ENCODE results near the gene TANGO2.

The TANGO2 gene

DNA sequence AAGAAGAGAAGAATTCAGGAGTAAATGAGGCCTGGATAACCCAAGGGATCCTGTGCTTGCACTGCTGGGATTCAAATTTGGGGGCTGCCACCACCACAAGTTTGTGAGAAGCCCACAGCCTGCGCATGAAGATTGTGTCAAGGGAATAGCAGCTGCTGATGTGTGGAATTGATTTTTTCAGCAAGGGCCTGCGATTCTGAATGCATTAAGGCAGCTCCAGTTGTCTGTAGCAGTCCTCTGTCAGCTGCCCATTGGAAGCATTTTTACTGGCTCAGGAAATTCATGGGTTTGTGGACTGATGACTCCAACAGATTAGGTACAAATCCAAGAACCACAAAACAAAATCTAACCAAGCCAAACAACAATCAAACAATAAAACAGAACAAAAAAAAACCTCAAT, 18.3 kb upstream of the TANGO2 start:
- DNase-seq (ENCODE audit: low read depth) = no peak
- H3K4me3 ChIP-seq (ENCODE audit: low read depth, low read length) = no peak overlapping the region

DNA sequence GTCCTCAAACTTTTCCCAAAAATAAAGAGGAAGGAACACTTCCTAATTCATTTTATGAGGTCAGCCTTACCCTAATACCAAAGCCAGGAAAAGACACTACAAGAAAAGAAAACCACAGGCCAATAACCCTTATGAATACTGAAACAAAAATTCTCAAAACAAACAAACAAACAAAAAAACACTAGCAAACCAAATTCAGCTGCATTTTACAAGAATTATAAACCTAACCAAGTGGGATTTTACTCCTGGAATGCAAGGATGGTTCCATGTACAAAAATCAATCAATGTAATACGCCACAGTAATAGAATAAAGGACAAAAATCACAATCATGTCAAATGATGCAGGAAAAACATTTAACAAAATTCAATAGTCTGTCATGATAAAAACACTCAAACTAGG, 17.6 kb upstream of the TANGO2 start:
- no peak overlapping the region for H3K4me3 ChIP-seq (ENCODE audit: low read depth, low read length)
- no peak for DNase-seq (ENCODE audit: low read depth)
- TF ChIP-seq, protein P1, sequence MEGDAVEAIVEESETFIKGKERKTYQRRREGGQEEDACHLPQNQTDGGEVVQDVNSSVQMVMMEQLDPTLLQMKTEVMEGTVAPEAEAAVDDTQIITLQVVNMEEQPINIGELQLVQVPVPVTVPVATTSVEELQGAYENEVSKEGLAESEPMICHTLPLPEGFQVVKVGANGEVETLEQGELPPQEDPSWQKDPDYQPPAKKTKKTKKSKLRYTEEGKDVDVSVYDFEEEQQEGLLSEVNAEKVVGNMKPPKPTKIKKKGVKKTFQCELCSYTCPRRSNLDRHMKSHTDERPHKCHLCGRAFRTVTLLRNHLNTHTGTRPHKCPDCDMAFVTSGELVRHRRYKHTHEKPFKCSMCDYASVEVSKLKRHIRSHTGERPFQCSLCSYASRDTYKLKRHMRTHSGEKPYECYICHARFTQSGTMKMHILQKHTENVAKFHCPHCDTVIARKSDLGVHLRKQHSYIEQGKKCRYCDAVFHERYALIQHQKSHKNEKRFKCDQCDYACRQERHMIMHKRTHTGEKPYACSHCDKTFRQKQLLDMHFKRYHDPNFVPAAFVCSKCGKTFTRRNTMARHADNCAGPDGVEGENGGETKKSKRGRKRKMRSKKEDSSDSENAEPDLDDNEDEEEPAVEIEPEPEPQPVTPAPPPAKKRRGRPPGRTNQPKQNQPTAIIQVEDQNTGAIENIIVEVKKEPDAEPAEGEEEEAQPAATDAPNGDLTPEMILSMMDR (IDR thresholded peaks at IDR 0.05; ENCODE audit: low read depth, low read length, missing control alignments) = no peak

More for the DNA sequence above, 18.3 kb upstream of the TANGO2 start:
- TF ChIP-seq, protein P1 (IDR thresholded peaks at IDR 0.05; ENCODE audit: low read depth, low read length, missing control alignments) = no peak

DNA sequence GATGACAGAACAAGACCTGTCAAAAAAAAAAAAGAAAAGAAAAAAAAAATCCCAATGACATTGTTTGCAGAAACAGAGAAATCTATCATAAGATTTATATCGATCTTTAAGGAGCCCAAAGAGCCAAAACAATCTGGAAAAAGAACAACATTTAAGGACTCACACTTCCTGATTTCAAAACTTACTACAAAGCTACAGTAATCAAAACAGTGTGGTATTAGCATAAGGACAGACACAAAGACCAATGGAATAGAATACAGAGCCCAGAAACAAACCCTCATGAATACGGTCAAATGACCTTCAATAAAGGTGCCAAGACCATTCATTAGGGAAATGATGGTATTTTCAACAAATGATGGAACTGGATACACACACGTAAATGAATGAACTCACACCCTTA, 16.4 kb upstream of the TANGO2 start:
- TF ChIP-seq, protein P1 (IDR thresholded peaks at IDR 0.05; ENCODE audit: low read depth, low read length, missing control alignments) = no peak

DNA sequence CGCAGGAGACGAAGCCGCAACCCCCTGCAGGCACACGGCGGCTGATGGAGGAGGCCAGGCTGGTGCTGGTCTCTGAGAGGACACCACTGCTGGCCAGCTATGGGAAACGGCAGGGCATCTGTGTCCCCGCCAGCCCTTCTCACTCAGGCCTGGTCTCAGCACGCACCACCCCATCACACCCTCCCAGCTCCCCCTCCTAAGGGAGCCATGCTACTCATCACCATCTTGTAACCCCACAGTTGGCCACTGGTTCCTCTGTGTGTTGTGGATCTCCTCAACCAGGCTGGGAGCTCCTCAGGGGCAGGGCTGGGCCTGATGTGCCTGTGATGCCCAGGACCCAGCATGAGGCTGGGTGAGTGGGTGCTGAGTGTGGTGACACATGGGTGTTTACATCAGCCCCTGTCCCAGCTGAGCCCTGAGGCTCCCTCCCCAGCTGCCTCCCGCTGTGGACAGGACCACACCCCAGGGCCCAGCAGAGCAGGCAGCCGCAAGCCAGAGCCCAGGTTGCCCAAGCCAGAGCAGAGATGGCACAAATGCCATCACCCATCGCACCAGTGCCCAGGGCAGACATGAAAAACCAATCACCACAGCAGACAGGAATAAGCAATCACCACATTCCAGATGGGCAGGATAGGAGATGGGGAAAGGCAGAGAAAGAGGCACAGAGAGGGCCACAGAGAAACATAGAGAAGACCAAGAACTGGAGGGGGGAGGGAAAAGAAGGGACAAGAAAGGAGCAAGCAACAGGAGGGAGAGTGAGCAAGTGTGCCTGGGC, 12.5 kb upstream of the TANGO2 start:
- H3K4me3 ChIP-seq (ENCODE audit: low read depth, low read length) = no peak overlapping the region
- DNase-seq (ENCODE audit: low read depth) = no peak
- TF ChIP-seq, protein P1 (IDR thresholded peaks at IDR 0.05; ENCODE audit: low read depth, low read length, missing control alignments) = no peak

More for the DNA sequence above, 16.4 kb upstream of the TANGO2 start:
- no peak overlapping the region for H3K4me3 ChIP-seq (ENCODE audit: low read depth, low read length)
- DNase-seq (ENCODE audit: low read depth) = no peak

DNA sequence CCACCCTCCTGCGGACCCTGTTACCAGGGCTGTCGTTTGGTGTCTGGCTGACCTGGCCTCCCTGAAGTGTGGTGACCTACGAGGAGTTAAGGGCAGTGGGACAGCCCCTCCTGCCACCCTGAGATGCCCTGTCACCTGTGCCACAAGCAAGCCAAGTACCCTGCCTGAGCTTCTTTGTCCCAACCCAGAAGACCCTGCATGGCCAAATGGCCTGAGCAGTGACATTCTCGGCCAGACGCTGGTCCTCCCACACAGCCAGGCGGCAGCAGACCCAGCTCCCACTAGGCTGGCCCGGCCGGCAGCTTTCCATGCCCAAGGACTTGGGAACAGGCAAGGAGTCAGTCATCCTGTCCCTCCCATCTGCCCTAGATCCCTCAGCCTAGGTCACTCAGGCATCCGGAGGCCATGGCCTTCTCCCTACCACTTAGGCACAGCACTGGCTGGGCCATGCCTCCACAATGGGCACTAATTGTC, 11.9 kb upstream of the TANGO2 start:
- TF ChIP-seq, protein P1 (IDR thresholded peaks at IDR 0.05; ENCODE audit: low read depth, low read length, missing control alignments) = no peak
- H3K4me3 ChIP-seq (ENCODE audit: low read depth, low read length) = no peak overlapping the region
- DNase-seq (ENCODE audit: low read depth) = no peak

DNA sequence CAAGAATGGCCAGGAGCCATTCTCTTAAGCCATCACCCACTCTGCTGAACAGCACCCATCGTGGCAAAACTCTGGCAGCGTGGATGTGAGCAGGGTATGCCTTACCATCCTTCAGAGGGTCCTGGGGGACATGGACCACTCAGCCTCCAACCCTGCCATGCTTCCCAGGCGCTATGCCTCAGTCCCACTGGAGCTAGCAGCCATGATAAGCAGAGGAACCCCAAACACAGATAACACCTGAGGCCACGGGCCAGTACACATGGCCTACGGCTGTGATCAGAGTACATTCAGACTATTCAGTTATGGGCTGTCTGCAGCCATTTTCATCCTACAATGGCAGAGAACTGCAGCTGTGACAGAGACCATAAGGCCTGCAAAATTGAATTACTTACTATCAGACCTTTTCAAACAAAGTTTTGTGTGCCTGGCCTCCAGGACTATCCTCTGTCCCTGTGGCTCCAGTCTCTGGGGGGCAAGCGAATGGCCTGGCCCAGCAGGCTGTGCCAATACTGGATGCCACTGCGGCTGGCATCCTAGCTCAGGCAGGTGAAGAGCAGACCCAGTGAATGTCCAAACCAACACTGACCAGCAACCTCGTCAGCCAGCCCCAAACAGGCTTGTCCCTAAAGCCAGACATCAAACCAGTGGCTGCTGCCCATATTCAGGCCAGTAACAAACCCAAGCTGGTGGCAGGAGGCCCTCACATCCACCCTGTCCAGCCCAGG, 11.2 kb upstream of the TANGO2 start:
- H3K4me3 ChIP-seq (ENCODE audit: low read depth, low read length) = no peak overlapping the region
- no peak for DNase-seq (ENCODE audit: low read depth)
- TF ChIP-seq, protein P1 (IDR thresholded peaks at IDR 0.05; ENCODE audit: low read depth, low read length, missing control alignments) = no peak
